Thyroid gland (tissue), 4 donors: ENCODE data around the gene ETS1.

Experiments used
- POLR2A ChIP-seq, 2 donors: fragments of 450-650 bp; IDR thresholded peaks; one replicate each; pipeline ENCODE4 v1.6.1; 2017; ENCODE audit warnings: antibody characterized with exemption in 2 of 2, mild to moderate bottlenecking in 2 of 2, moderate library complexity in 1 of 2
- TF ChIP-seq, protein P1 (sequence below), 6 experiments: fragments of 200-600 bp in 3 of 6; fragments of 450-650 bp in 3 of 6; sonication (generic) in 3 of 6; IDR thresholded peaks; one replicate each; pipeline ENCODE4 v1.5.1; 2016 to 2019; ENCODE audit warnings: antibody characterized with exemption in 6 of 6, mild to moderate bottlenecking in 2 of 6, inconsistent platforms in 1 of 6, moderate library complexity in 1 of 6

GRCh38 chr11:128540469-128540868 is 46.9 kb downstream of the ETS1 start:
- no peak for TF ChIP-seq POLR2A (IDR thresholded peaks at IDR 0.05)
- TF ChIP-seq, protein P1, sequence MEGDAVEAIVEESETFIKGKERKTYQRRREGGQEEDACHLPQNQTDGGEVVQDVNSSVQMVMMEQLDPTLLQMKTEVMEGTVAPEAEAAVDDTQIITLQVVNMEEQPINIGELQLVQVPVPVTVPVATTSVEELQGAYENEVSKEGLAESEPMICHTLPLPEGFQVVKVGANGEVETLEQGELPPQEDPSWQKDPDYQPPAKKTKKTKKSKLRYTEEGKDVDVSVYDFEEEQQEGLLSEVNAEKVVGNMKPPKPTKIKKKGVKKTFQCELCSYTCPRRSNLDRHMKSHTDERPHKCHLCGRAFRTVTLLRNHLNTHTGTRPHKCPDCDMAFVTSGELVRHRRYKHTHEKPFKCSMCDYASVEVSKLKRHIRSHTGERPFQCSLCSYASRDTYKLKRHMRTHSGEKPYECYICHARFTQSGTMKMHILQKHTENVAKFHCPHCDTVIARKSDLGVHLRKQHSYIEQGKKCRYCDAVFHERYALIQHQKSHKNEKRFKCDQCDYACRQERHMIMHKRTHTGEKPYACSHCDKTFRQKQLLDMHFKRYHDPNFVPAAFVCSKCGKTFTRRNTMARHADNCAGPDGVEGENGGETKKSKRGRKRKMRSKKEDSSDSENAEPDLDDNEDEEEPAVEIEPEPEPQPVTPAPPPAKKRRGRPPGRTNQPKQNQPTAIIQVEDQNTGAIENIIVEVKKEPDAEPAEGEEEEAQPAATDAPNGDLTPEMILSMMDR (IDR thresholded peaks at IDR 0.05), result no peak
